HK-2 (cell line): ENCODE measurements around the gene SC5D.

Experiments
- DNase-seq: peaks from one replicate; pipeline ENCODE4 v3.0.0-alpha.2; 2018; ENCODE audit not compliant: unreplicated experiment

Gene SC5D

DNA sequence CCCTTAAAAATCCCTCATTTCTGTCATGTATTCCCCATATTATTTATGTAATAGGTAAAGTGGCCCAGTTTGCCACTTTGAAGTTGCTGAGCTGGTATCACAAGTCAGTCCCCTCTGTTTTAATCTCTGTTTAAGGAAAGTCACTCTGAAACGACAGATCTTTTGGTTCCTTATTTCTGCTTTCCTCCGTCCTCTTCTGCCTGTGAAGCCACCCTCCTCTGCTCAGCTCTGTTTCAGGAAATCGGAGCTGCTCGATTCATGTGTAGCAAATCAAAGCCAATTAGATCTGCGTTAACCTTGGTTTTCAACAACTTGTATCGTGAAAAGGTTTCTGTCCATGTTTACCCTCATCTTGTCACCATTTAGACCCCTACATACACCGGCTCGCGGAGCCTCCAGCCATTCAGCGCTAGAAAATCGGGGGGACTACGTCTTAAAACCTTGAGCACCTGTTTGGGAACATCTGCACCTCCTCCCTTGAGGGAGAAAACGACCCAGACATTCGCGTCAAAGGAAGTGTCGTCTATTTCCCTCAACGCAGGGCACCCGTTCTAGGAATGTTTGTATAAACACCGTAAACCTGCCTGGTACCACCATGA is 576 bp upstream of the SC5D start:
- no peak for DNase-seq

DNA sequence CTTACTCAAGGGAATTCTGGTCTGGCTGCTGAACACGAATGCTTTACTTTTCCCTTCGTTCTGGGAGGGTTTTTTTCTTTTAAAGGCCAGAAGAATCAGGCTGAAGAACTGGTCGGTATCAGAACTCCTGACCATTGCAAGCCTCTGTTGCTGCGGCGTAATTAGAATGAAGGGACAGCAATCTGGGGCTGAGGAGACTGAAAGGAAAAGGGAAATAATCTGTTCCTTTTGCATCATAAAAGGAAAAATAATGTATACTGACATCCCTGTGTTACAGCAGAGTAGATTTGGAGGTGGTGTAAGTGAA is 670 bp downstream of the SC5D start:
- DNase-seq = no peak

DNA sequence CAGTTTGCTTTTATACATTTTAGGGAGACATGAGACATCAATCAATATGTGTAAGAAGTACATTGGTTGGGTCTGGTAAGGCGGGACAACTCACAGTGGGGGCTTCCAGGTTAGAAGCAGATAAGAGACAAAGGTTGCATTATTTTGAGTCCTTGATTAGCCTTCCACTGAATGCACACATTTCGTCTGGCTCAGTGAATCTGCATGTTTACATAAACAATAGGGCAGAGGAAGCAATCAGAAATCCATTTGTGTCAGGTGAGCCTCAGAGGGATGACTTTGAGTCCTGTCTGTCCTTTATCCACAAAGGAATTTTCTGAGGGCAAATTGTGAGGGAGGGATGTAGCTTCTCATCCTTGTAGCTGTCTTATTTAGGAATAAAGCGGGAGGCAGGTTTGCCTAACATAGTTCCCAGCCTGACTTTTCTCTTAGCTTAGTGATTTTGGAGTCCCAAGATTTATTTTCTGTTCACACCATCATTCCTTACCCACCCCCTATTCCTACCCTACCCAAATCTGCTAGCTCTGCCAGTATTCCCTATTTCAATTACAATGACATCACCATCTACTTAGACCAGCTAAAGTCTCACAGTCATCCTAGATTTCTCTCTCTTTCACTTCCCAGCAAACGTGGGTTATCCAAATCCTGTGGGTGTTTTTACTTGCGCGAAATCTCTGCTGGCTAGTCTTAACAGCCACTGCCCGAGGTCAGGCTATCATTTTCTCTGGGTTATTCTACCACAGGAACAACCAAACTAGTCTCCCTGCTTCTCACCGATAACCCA is 2.9 kb downstream of the SC5D start:
- no peak for DNase-seq

DNA sequence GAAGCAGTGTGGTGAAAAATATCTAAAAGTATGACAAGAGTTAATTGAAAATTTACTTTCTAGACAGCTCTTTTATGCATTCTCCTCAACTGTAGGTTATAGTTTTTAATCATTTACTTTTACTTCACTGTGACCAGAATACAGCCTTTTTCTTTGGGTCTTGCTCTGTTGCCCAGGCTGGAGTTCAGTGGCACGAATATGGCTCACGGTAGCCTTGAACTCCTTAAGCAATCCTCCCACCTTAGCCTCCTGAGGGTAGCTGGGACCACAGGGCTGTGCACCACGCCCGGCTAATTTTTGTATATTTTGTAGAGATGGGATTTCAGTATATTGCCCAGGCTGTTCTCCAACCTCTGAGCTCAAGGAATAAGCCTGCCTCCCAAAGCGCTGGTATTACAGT is 5.3 kb downstream of the SC5D start:
- DNase-seq = no peak

DNA sequence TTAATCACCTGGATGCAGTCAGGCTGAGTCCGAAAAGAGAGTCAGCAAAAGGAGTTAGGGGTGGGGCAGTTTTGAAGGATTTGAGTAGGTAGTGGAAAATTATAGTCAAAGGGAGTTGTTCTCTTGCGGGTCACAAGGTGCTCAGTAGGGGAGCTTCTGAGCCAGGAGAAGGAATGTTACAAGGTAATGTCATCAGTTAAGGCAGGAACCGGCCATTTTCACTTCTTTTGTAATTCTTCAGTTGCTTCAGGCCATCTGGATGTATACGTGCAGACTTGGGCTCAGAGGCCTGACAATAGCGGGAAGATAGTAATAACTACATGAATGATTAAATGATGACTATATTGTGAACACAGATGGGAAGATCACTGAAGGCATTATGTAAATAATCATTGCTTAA is 6.2 kb downstream of the SC5D start:
- DNase-seq = no peak

DNA sequence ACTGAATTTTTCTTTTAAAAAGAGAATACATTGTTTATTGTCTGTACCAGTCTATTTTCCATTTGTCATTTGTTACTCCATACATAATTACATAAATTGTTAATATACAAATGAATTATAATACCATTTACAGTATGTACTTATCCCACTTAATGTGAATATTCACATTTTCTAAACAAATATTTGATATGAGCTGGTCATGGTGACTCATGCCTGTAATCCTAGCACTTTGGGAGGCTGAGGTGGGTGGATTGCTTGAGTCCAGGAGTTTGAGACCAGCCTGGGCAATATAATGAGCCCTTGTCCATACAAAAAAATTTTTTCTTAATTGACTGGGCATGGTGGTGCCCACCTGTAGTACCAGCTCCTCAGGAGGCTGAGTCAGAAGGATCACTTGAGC is 6.8 kb downstream of the SC5D start:
- DNase-seq = no peak

DNA sequence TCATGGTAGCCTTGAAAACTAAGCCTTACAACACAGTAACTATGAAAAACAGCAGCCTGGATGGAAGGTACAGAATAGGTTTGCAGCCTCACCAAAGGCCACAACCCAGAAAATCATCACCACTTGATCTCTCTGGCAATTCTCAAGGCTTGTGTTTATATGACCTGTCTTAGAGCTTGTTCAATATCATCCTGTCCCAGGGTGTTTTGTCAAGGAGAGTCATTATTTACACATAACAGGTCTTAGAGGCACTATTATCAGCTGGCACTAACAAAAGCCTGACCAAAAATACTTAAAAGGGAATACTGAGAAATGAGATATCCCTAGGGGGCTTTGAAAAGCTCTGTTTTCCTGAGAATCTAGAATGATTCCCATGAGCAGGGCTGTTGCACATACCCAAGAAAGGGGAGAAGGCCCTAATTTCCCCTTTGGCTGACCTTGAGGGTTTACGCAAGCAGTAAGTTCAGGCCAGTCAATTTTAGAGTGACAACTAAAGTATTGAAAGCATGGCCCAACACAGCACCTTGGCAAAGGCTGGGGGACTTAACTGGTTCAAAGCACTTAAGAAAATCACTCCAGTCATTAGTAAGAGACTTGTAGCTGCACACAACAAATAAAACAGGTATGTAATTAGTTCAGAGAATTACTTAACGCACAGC is 7.9 kb downstream of the SC5D start:
- DNase-seq = no peak

DNA sequence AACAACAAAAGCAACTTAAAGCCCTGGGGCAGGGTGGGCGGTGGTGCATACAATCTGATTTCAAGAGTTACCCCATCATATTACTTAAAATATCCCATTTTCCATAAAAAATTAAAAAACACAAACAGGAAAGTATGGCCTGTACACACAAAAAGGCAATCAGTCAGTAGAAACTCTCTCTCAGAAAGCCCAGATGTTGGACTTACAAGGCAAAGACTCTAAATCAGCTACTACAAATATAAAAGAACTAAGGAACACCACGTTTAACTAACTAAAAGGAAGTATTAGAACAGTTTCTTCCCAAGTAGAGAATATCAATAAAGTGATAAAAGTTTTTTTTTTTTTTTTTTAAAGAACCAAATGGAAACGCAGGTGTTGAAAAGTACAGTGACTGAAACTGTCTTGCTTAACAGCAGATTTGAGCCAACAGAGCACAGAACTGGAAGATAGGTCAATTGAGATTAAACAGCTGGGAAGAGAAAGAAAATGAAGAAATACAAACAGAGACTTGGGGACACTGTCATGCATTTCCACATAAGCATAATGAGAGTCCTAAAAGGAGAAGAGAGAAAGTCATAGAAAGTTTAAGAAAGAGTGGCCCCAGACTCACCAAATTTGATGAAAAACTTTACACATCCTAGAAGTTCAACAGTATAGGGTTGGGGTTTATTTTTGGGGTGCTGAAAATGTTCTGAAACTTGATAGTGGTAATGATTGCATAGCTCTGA is 8.6 kb downstream of the SC5D start:
- no peak for DNase-seq

DNA sequence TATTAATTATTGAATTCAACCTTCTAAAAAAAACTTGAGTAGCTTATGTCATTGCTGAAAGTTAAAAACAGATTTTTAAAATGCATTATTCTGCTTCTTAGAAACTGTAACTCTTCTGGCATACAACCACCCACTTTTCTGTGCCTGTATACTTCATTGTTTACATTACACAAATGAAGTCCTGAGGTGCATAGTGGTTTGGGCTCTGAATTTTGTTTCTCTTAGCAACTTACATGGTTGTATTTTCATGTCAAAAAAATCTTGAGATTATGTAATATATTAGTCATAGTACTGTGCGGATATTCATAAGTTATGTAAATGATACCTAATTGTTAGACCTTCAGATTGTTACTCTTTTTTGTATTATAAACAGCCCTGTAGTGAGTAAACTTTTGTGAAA is 12.2 kb downstream of the SC5D start:
- DNase-seq = no peak

DNA sequence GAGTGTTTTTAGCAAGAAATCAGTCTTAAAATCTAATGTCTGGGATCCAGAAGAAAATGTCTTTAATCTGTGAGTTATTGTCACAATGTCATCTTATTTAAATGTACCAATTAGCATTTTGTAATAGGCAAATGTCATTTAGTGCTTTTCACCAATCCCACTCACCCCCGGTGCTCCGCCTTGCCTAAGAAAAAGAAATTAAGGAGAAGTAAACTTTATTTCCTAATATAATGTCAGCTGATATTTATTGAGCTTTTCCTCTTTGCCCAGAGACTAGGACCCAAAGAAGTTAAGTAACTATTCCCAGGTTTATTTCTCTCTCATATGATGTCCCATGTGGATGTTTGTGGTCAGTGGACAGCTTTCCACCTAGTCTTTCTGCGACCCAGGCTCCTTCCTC is 16.2 kb downstream of the SC5D start:
- no peak for DNase-seq

DNA sequence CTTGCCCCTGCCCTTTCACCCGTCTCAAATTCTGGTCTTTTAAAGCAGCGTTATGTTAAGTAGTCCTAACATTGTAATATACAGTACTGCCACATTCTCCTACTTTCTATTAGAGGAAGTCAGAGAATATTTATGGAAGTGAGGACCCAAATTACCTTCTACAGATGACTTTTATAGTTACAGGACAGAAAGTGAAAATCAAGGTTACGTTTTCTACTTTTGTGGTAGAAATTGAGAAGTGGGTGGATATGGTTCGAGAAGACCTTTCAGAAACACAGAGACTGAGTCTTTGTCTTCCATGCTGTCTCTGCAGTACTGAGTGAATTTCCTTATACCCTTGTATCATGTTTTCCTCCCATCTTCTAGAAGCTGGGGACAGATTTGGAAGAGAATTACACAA is 17.1 kb downstream of the SC5D start:
- no peak for DNase-seq

DNA sequence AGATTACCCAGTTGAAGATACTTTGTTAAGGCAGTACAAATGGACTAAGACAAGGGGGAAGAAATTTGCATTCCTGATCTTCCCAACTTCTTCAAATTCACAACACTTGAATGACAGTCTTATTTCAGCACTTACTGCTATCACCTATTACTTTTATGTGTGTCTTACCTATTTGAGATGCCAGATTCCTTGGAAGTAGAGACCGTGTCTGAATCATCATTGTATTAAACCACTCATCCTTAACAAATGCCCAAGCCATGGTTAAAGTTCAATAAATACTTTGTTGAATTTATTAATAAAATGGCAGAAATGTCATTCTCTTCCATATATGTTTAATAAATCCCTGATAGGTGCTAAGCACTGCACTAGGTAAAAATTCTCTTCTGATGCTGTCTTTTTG is 18.3 kb downstream of the SC5D start:
- DNase-seq = no peak

DNA sequence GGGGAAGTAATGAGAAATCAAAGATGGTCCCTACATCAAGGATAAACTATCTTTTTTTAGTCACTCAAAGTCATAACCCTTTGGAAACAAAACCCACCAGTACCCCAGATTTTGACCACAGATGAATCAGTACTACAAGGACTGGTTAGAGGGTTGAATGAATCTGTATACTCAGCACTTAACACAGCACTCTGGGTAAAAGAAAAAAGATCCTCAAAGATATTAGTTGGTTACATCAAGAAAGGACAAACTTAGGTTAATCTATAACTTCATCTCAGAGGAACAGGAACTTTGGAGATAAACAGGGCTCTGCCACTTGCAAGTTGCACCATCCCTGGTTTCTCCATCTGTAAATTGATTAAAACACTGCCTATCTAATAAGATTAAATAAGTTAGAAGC is 18.8 kb downstream of the SC5D start:
- no peak for DNase-seq

DNA sequence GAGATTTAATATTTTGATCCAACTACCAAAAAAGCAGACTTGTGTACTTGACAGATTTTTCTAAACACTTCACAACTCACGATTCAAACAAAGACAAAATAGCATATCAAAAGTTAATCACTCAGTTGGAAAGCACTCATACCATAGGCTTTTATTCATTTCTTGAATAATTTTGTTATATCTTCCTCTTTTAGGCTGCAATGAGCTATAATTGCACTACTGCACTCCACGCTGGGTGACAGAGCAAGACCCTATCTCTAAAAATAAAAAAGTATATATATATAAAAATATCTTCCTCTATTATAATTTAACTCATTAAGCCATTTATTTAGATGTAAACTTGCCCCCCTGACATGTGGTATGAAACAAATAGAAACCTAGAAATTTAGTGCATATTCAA is 19.9 kb downstream of the SC5D start:
- no peak for DNase-seq

DNA sequence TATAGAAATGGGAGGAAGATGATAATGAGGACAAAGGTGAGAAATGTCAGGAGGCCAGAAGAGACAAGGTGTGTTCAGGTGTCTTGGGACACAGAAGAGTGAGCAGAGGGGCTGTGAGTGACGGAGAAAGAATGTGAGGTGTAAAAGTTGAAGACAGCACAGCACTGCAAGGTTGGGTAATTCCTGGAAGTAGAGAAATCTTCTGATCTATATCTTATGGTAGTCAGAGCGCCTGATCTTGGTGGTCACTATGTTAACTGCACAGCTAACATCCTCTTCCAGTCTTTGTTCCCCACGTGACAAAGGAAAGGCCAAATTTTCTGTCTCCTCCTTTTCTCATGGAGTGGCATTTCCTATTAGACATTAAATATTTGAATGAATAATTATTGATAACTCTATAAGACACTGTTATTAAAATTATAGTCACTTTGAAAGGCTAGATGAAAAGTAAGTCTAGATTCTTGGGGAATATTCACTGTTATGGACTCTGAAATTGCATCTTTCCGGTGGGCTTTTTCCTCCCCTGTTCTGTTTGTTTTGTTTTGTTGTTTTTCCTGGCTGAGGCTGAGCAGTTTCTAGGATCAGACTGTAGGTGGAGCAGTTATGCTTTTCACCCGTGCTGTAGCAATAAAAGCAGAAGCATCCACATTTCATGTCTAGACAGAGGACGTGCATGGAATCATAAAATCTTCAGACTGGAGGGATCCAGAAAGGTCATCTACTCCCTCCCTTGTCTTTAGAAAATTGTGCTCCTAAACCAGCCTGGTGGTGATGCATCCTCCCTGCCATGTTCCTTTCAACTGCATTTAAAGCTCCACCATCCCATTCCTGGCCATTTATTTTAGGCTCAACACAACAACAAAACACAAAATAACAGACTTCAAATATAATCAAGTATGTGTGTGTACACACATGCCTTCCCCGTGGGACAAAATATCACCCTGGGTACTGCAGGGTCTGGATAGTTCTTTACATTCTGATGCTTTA is 26.6 kb downstream of the SC5D start:
- DNase-seq = no peak

DNA sequence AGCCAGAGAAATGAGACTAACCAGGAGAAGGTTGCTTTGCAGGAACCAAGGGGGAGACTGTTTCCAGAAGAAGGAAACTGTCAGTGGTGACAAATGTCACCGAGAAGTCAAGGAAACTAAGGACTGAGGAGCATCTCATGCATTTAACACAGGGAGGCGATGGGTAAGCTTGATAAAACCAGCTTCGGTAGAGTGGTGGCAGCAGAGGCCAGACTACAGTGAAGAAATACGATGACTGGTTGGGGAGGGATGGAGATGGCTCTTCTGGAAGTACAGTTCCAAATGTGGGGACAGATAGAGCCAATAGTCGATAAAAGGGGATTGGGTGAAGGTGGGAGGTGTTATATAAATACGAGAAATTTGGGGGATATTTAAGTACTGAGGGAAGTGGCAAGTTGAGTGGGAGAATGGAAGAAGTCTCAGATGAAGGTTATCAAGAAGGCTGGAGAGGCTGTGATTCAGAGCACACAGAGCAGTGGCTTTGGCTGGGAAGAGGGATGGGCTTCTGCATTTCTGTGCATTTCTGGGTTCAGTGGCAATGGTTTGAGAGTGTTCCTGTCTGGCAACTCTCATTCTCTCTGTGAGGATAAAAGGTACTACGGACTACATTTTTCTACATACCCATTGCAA is 29.2 kb downstream of the SC5D start:
- DNase-seq = no peak

DNA sequence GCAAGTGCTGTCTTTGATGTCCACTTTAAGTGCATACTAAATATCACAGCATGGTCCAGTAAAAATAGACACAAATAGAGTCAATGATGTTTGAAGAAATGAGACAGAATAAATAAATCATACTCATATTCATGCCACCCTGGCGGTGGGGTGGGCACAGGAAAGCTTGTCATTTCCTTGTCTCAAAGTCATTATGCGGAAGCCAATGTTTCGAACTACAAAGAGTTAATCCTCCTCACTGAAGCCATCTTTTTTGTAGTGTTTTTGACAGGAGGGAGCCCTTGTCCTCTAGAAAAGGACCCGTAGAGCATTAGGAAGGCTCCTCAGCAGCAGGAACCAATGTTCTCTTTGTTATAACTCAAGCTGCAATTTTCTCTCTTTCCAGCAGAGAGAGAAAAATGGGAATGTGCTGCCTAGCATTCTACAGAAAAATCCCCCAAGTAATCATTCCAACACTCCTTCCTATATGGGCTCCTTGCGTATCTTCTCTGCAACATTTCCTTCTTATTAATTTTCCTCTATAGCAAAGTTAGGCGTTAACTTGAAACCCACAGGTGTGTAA is 30.6 kb downstream of the SC5D start:
- no peak for DNase-seq

DNA sequence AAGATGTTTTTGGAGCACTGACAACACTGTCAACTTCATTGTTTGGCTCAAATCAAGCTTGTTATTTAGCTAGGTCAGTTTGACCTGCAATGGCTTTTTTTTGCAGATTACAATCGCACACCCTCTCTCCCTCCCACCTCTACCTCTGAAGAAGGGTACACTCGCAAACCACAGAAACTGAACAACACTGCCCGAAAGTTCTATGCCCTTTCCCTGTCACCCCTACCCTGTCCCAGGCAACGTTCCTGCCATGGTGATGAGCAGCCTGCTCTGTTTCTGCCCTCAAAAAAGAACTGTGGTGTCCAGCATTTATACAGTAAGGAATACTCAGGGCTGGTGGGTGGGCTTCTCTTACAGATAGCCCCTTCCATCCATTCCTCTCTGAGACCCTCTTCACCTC is 33.7 kb downstream of the SC5D start:
- DNase-seq = no peak

DNA sequence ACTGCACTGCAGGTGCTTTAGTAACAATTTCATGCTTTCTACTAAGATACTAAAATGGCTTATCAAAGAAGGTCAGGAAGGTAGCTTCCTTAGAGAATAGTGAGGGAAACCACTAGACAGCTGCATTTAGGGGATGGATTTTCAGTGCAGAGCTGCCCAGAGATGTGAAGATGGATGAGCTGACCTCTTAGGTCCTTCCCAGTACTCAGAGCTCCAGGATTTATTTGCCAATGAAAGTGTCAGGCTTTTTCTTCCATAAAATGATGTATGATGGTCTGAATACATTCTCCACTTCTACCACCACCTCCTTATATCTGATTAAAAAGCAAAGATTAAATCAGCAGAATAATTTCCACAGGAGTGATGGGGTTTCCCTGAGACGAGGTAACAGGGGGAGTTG is 35.0 kb downstream of the SC5D start:
- no peak for DNase-seq

DNA sequence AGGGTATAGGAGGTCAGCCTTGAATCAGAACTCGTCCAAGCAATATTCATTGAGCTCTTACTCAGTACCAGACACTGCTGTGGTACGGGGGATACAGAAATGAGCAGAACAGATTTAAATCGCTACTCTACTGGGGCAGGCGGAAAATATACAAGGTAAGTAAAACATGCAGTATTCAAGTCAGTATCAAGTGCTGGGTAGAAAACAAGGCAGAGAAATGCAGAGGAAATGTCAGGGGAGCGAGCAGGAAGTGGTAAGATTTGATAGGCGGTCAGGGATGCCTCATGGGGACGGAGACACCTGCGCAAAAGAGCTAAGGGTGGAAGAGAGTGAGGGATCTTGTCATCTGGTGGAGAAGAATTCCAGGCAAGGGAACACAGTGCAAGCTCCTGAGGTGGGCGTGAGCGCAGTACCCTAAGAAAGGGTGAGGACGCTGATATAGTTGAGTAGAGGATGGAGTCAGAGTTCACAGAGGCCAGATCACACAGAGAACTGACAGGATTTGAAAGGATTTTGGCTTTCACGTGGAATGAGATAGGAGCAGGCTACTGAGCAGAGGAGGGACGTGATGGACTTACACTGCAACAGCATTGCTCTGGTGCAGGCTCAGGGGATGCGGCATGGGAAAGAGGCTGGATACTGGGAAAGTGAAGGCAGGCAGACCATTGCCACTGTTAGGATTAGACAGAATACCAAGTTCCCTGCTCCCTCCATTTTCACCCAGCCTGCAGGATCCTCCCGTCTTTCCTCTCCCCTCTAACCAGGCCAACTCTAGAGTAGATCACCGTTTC is 35.8 kb downstream of the SC5D start:
- DNase-seq = no peak
